GM12878 (cell line): Measurements from ENCODE around the gene DIO3. TPM values are rescaled to one million over a fixed set of nuclear protein-coding genes. Genes with fewer than 3 reads are reported as not detected.

Experiments used
- ATAC-seq: fragments of 200-7000 bp; cut with Tn5 transposase; 3 replicates; pipeline ENCODE4 v1.9.1; 2020; ENCODE audit warnings: mild to moderate bottlenecking, moderate library complexity
- BruUV-seq: library from RNA; stranded (reverse); fragments of 400-500 nt; replicated peaks from 2 replicates; lab custom pipeline; 2021; lab: Mats Ljungman, UMichigan
- CTCF ChIA-PET: fragments of 300-600 bp; sonication (Branson Sonifier 250); formaldehyde crosslinking; extraction: SDS; loops from one replicate; lab custom pipeline; 2021; ENCODE audit warnings: inconsistent platforms; lab: Yijun Ruan, JAX
- POLR2A ChIA-PET: fragments of 350-600 bp; formaldehyde crosslinking; extraction: SDS; loops from one replicate; lab custom pipeline; 2021; ENCODE audit warnings: inconsistent platforms; lab: Charles Lee
- RAD21 ChIA-PET: fragments of 300-600 bp; sonication (Branson Sonifier 250); formaldehyde crosslinking; loops from one replicate; lab custom pipeline; 2023; ENCODE audit warnings: antibody characterized with exemption; ENCODE audit not compliant: unreplicated experiment; lab: Charles Lee
- SMC1A ChIA-PET: fragments of 300-600 bp; sonication (Branson Sonifier 250); formaldehyde crosslinking; loops from one replicate; lab custom pipeline; 2023; ENCODE audit not compliant: unreplicated experiment, uncharacterized antibody; lab: Charles Lee
- DNase-seq: peaks from one replicate; pipeline ENCODE4 v3.0.0-alpha.2; 2011; ENCODE audit warnings: low read depth, low spot score
- FAIRE-seq: peaks from 3 replicates; lab custom pipeline; 2011; peaks lifted over from hg19 to GRCh38; lab: Jason Lieb, UNC
- H2AFZ ChIP-seq: 2 replicates; pipeline ENCODE4 v1.6.0; 2011; ENCODE audit warnings: low read depth, low read length, control low read depth; ENCODE audit not compliant: control insufficient read depth
- H3K27ac ChIP-seq: 2 replicates; pipeline ENCODE4 v1.5.1; 2011; ENCODE audit warnings: control low read depth; ENCODE audit not compliant: control insufficient read depth, insufficient read depth
- H3K27me3 ChIP-seq, 2 experiments: replicated peaks in 1 of 2; 2 replicates each; pipeline versions ENCODE4 v1.6.0 to v1.6.1; 2011; ENCODE audit warnings: low read length in 1 of 2; ENCODE audit not compliant: control insufficient read depth in 2 of 2, insufficient read depth in 2 of 2
- H3K36me3 ChIP-seq, 2 experiments: 2 replicates each; pipeline ENCODE4 v1.5.1; 2011; ENCODE audit warnings: low read length in 1 of 2; ENCODE audit not compliant: control insufficient read depth in 2 of 2, insufficient read depth in 2 of 2
- H3K4me1 ChIP-seq: 2 replicates; pipeline ENCODE4 v1.6.1; 2011; ENCODE audit warnings: mild to moderate bottlenecking, low read length, moderate library complexity, mixed read lengths; ENCODE audit not compliant: control insufficient read depth, insufficient read depth
- H3K4me2 ChIP-seq: 2 replicates; pipeline ENCODE4 v1.6.0; 2011; ENCODE audit warnings: control low read depth; ENCODE audit not compliant: control insufficient read depth, insufficient read depth
- H3K4me3 ChIP-seq: fragments of 200-600 bp; sonication (generic); 2 replicates; pipeline ENCODE4 v1.5.1; 2016
- H3K79me2 ChIP-seq: 2 replicates; pipeline ENCODE4 v1.6.0; 2011; ENCODE audit warnings: low read length; ENCODE audit not compliant: control insufficient read depth, insufficient read depth
- H3K9ac ChIP-seq: 2 replicates; pipeline ENCODE4 v1.8.0; 2011; ENCODE audit warnings: low read length, control low read depth, mixed read lengths; ENCODE audit not compliant: control insufficient read depth, insufficient read depth
- H3K9me3 ChIP-seq: replicated peaks from 3 replicates; pipeline ENCODE4 v1.5.1; 2011; ENCODE audit warnings: mild to moderate bottlenecking, low read length; ENCODE audit not compliant: control insufficient read depth, insufficient read depth
- H4K20me1 ChIP-seq: 2 replicates; pipeline ENCODE4 v1.6.0; 2011; ENCODE audit not compliant: control insufficient read depth, insufficient read depth
- BMI1 ChIP-seq: fragments of 450-650 bp; IDR thresholded peaks from 2 replicates; pipeline ENCODE4 v1.6.1; 2016; ENCODE audit warnings: mild to moderate bottlenecking, moderate library complexity, borderline replicate concordance
- CEBPB ChIP-seq, 2 experiments: fragments of 150-350 bp in 1 of 2; IDR thresholded peaks; 2 replicates each; pipeline ENCODE4 v1.6.1; 2012 to 2014; ENCODE audit warnings: low read depth in 2 of 2, low read length in 2 of 2, borderline replicate concordance in 1 of 2, inconsistent platforms in 1 of 2
- CHD4 ChIP-seq: fragments of 200-600 bp; sonication (generic); IDR thresholded peaks from 2 replicates; pipeline ENCODE4 v1.6.1; 2016; ENCODE audit warnings: mild to moderate bottlenecking
- FOXM1 ChIP-seq: IDR thresholded peaks from 2 replicates; pipeline ENCODE4 v1.6.1; 2012; ENCODE audit warnings: low read depth, mild to moderate bottlenecking, inconsistent platforms, low read length, moderate library complexity
- PAX8 ChIP-seq: fragments of 450-650 bp; IDR thresholded peaks from 2 replicates; pipeline ENCODE4 v1.6.1; 2017; ENCODE audit warnings: mild to moderate bottlenecking, moderate library complexity
- POLR2AphosphoS5 ChIP-seq: IDR thresholded peaks from 2 replicates; pipeline ENCODE4 v1.6.1; 2011; ENCODE audit warnings: mild to moderate bottlenecking, low read length, inconsistent platforms
- POU2F2 ChIP-seq: IDR thresholded peaks from 3 replicates; pipeline ENCODE4 v1.6.1; 2011; ENCODE audit warnings: low read depth, mild to moderate bottlenecking, low read length, borderline replicate concordance
- RELB ChIP-seq: fragments of 450-650 bp; IDR thresholded peaks from 2 replicates; pipeline ENCODE4 v1.6.1; 2017; ENCODE audit warnings: low read depth, mild to moderate bottlenecking, moderate library complexity
- RUNX3 ChIP-seq: IDR thresholded peaks from 2 replicates; pipeline ENCODE4 v1.6.1; 2012; ENCODE audit warnings: low read length, inconsistent platforms
- TARDBP ChIP-seq: IDR thresholded peaks from 2 replicates; pipeline ENCODE4 v1.6.1; 2016; ENCODE audit warnings: borderline replicate concordance
- TCF12 ChIP-seq: IDR thresholded peaks from 2 replicates; pipeline ENCODE4 v1.6.1; 2011; ENCODE audit warnings: low read depth, mild to moderate bottlenecking, low read length
- ZNF384 ChIP-seq: IDR thresholded peaks from 2 replicates; pipeline ENCODE4 v1.6.1; 2012; ENCODE audit warnings: low read depth, mild to moderate bottlenecking, low read length, improper control_type of control experiment, borderline replicate concordance
- WGBS: methylation state at CpG from one replicate; pipeline ENCODE4 v1.1.6; 2016; ENCODE audit warnings: low lambda C conversion rate; ENCODE audit not compliant: insufficient replicate concordance, insufficient coverage; ENCODE audit errors: missing lambda C conversion rate; 5-methylcytosine and 5-hydroxymethylcytosine counted together
- in situ Hi-C: fragments of 300-500 bp; cut with MboI; formaldehyde crosslinking; loops from 9 replicates; pipeline ENCODE4 v1.14.3; 2018; ENCODE audit warnings: mixed read lengths
- intact Hi-C: fragments of 100-400 bp; cut with micrococcal nuclease; formaldehyde crosslinking; loops from one replicate; pipeline ENCODE4 v1.14.2; 2022; ENCODE audit not compliant: unreplicated experiment
- polyA plus RNA-seq, 11 experiments: library from polyadenylated mRNA; depleted of rRNA in 4 of 11; unstranded in 6 of 11; stranded (reverse) in 5 of 11; fragments of >200 nt; fragmentation: Nextera tagmentation in 4 of 11; fragmentation: Illumina TruSeq in 1 of 11; extraction: Ambion mirVana in 4 of 11; extraction: Trizol in 1 of 11; gene quantifications; 1 replicate in 1 of 11; 2 replicates in 10 of 11; pipeline versions ENCODE4 v1.2.1 to v1.2.3, GENCODE V29; 2011 to 2016; ENCODE audit warnings: inconsistent platforms in 2 of 11, missing spikeins in 2 of 11, low read depth in 1 of 11
- total RNA-seq, 4 experiments: library from RNA; depleted of rRNA in 3 of 4; stranded (reverse); fragments of >200 nt in 3 of 4; fragmentation: Illumina TruSeq in 1 of 4; extraction: Trizol in 1 of 4; gene quantifications; 2 replicates each; pipeline versions ENCODE4 v1.2.1 to v1.2.3, GENCODE V29; 2013 to 2021
- TF ChIP-seq, protein P1 (sequence below): fragments of 450-650 bp; IDR thresholded peaks from 2 replicates; pipeline ENCODE4 v1.6.1; 2014; ENCODE audit warnings: mild to moderate bottlenecking

DIO3 gene
- total and polyA plus RNA-seq, 10 of the 15 experiments (the other 5 are each of a cell fraction or from before 2014, with no cell fraction given): not detected

- DNase-seq (no peak), FAIRE-seq (no peak), ATAC-seq (no peak)
- no peaks in the 10 kb centered on the region; a peak in 2 of 4 replicates for H3K27me3 ChIP-seq
- H3K27ac ChIP-seq: no peak overlapping the region
- no peaks in the 10 kb centered on the region for H3K36me3 ChIP-seq
- intact Hi-C loops (no loop called here), in situ Hi-C loops (no loop called here)
- H3K9ac ChIP-seq: no peak overlapping the region
- no peak overlapping the region for H3K4me2 ChIP-seq
- no peak overlapping the region for H2AFZ ChIP-seq
- RAD21 ChIA-PET: no interaction called here
- POLR2A ChIA-PET: no interaction called here
- H3K79me2 ChIP-seq: no peaks in the 10 kb centered on the region
- no peaks in the 10 kb centered on the region; the same call in 2 of the 3 replicates for H3K9me3 ChIP-seq
- BruUV-seq: no TSS peak
- CTCF ChIA-PET: no interaction called here
- no peaks in the 10 kb centered on the region for H3K4me1 ChIP-seq
- 45% methylated on average over 78 of the region's 113 CpGs for WGBS
- no peaks in the 10 kb centered on the region for H4K20me1 ChIP-seq
- TF ChIP-seq CHD4: no peak
- TF ChIP-seq RUNX3: no peak
- TF ChIP-seq PAX8: no peak
- no peak for TF ChIP-seq RELB
- no peak for TF ChIP-seq FOXM1
- no peak for TF ChIP-seq TCF12
- no peak for TF ChIP-seq BMI1
- no peak for TF ChIP-seq CEBPB (IDR thresholded peaks at IDR 0.05; ENCODE audit: borderline replicate concordance in 1 of 2, low read depth in 2 of 2, low read length in 2 of 2)
- TF ChIP-seq, protein P1, sequence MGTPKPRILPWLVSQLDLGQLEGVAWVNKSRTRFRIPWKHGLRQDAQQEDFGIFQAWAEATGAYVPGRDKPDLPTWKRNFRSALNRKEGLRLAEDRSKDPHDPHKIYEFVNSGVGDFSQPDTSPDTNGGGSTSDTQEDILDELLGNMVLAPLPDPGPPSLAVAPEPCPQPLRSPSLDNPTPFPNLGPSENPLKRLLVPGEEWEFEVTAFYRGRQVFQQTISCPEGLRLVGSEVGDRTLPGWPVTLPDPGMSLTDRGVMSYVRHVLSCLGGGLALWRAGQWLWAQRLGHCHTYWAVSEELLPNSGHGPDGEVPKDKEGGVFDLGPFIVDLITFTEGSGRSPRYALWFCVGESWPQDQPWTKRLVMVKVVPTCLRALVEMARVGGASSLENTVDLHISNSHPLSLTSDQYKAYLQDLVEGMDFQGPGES: no peak
- TF ChIP-seq POU2F2: no peak
- TF ChIP-seq POLR2AphosphoS5: no peak
- no peak for TF ChIP-seq ZNF384
- TF ChIP-seq TARDBP: no peak
- no peak overlapping the region for H3K4me3 ChIP-seq
- SMC1A ChIA-PET: no interaction called here
These were observed 1.4 kb upstream of the DIO3 start for GRCh38 chr14:101559624-101560533.
